MCF 10A (cell line): Measurements from ENCODE around the gene SAE1. TPM values are rescaled to one million over a fixed set of nuclear protein-coding genes. Genes with fewer than 3 reads are reported as not detected.
A peak's percentile ranks its signal among the peaks of the same experiment; 100 is the strongest.

Experiments
- BruUV-seq: library from RNA; stranded (reverse); fragments of 400-500 nt; replicated peaks from 2 replicates; lab custom pipeline; 2021; lab: Mats Ljungman, UMichigan
- CTCF ChIA-PET: fragments of 300-600 bp; sonication (Branson Sonifier 250); formaldehyde crosslinking; extraction: SDS; loops from one replicate; lab custom pipeline; 2021; ENCODE audit warnings: antibody characterized with exemption, inconsistent platforms; lab: Yijun Ruan, JAX
- POLR2A ChIA-PET: fragments of 300-600, 350-650 bp; sonication (Branson Sonifier 250); formaldehyde crosslinking; extraction: SDS; loops from one replicate; lab custom pipeline; 2020; ENCODE audit warnings: antibody characterized with exemption, inconsistent platforms; lab: Yijun Ruan, JAX
- DNase-seq: peaks from one replicate; pipeline ENCODE4 v3.0.0-alpha.2; 2018; ENCODE audit not compliant: unreplicated experiment
- H3K27ac Mint-ChIP-seq: one replicate; pipeline ENCODE4 v1.8.0; 2022; ENCODE audit warnings: mild to moderate bottlenecking, low read depth, mixed read lengths; ENCODE audit not compliant: unreplicated experiment
- H3K27me3 Mint-ChIP-seq: one replicate; pipeline ENCODE4 v1.8.0; 2022; ENCODE audit warnings: mixed read lengths; ENCODE audit not compliant: insufficient read depth, unreplicated experiment
- H3K36me3 Mint-ChIP-seq: one replicate; pipeline ENCODE4 v1.8.0; 2022; ENCODE audit warnings: mild to moderate bottlenecking, moderate library complexity, mixed read lengths; ENCODE audit not compliant: insufficient read depth, unreplicated experiment
- H3K4me1 Mint-ChIP-seq: one replicate; pipeline ENCODE4 v1.8.0; 2022; ENCODE audit warnings: mixed read lengths; ENCODE audit not compliant: insufficient read depth, unreplicated experiment
- H3K4me3 Mint-ChIP-seq: one replicate; pipeline ENCODE4 v1.8.0; 2022; ENCODE audit warnings: mild to moderate bottlenecking, moderate library complexity, mixed read lengths; ENCODE audit not compliant: unreplicated experiment
- H3K9me3 Mint-ChIP-seq: one replicate; pipeline ENCODE4 v1.8.0; 2022; ENCODE audit warnings: mixed read lengths; ENCODE audit not compliant: unreplicated experiment
- CTCF ChIP-seq: fragments of 200-600 bp; IDR thresholded peaks from one replicate; pipeline ENCODE4 v1.8.0; 2022; ENCODE audit warnings: antibody characterized with exemption, mild to moderate bottlenecking; ENCODE audit not compliant: unreplicated experiment
- intact Hi-C: fragments of 100-400 bp; cut with micrococcal nuclease; formaldehyde crosslinking; loops from 2 replicates; pipeline ENCODE4 v1.14.1; 2022
- total RNA-seq: library from RNA; stranded (reverse); gene quantifications from 2 replicates; pipeline ENCODE4 v1.2.3, GENCODE V29; 2022

The SAE1 gene
- total RNA-seq, 1 experiment from 2014 or later: 81.7 TPM

GRCh38 chr19:47107202-47107952, 23.3 kb upstream of the SAE1 start:
- Mint-ChIP-seq H3K4me1 (peaks cover 32% of the 10 kb centered on the region), H3K9me3 (no peaks in the 10 kb centered on the region), H3K4me3 (peak overlapping the region; percentile 21), H3K27me3 (no peaks in the 10 kb centered on the region), H3K36me3 (peaks cover 24% of the 10 kb centered on the region), H3K27ac (peak overlapping the region; percentile 99)
- peak; percentile 21 for DNase-seq
- intact Hi-C loops: no loop called here
- POLR2A ChIA-PET: interaction anchor here (0.9 to 5.2 kb wide), 8 partner anchors 8 to 137 kb away, joined by 3 to 49 read pairs (median 4); no protein-coding TSS in a partner anchor
- CTCF ChIA-PET: interaction anchor here (1.1 kb wide), 1 partner anchor 26 kb away, joined by 5 read pairs; no protein-coding TSS in a partner anchor
- no TSS peak for BruUV-seq
- TF ChIP-seq CTCF: no peak

- BruUV-seq: no TSS peak
- TF ChIP-seq CTCF: no peak
- Mint-ChIP-seq H3K4me3 (peak overlapping the region; percentile 21), H3K27me3 (no peaks in the 10 kb centered on the region), H3K36me3 (peaks cover 23% of the 10 kb centered on the region), H3K27ac (peak overlapping the region; percentile 99), H3K9me3 (no peaks in the 10 kb centered on the region), H3K4me1 (peaks cover 32% of the 10 kb centered on the region)
- CTCF ChIA-PET: interaction anchor here (0.8 to 1.1 kb wide), 2 partner anchors 26 to 248 kb away, joined by 3 to 5 read pairs; no protein-coding TSS in a partner anchor
- DNase-seq: peak; percentile 23
- intact Hi-C loops: no loop called here
- POLR2A ChIA-PET: interaction anchor here (0.9 to 5.2 kb wide), 8 partner anchors 9 to 148 kb away, joined by 3 to 49 read pairs (median 4); partner anchors contain the start of gene CCDC9
These were observed 22.5 kb upstream of the SAE1 start for GRCh38 chr19:47107953-47108746.

GRCh38 chr19:47109177-47109540, 21.5 kb upstream of the SAE1 start:
- no peaks in the 10 kb centered on the region for H3K27me3 Mint-ChIP-seq
- intact Hi-C loops: no loop called here
- no peak for TF ChIP-seq CTCF
- H3K27ac Mint-ChIP-seq: peak overlapping the region; percentile 99
- H3K9me3 Mint-ChIP-seq: no peaks in the 10 kb centered on the region
- POLR2A ChIA-PET: interaction anchor here (1.2 to 5.2 kb wide), 6 partner anchors 11 to 147 kb away, joined by 3 to 49 read pairs (median 5); partner anchors contain the start of gene CCDC9
- H3K4me1 Mint-ChIP-seq: peaks cover 36% of the 10 kb centered on the region
- H3K4me3 Mint-ChIP-seq: peak overlapping the region; percentile 94
- no TSS peak for BruUV-seq
- CTCF ChIA-PET: interaction anchor here (0.8 kb wide), 1 partner anchor 249 kb away, joined by 3 read pairs; no protein-coding TSS in a partner anchor
- no peak for DNase-seq
- H3K36me3 Mint-ChIP-seq: peaks cover 26% of the 10 kb centered on the region
